Measurements from ENCODE around the gene INHA.

INHA gene

GRCh38 chr2:219559156-219559915, 12.8 kb upstream of the INHA start:
- no peak for DNase-seq (ENCODE audit: low read depth)

GRCh38 chr2:219560037-219560892, 11.8 kb upstream of the INHA start:
- DNase-seq (ENCODE audit: low read depth), result no peak

- DNase-seq (ENCODE audit: low read depth), result no peak
These were observed 11.3 kb upstream of the INHA start for GRCh38 chr2:219560893-219561178.

GRCh38 chr2:219561179-219562048, 10.7 kb upstream of the INHA start:
- DNase-seq (ENCODE audit: low read depth), result no peak

GRCh38 chr2:219562049-219563020, 9.8 kb upstream of the INHA start:
- no peak for DNase-seq (ENCODE audit: low read depth)

GRCh38 chr2:219563271-219563928, 8.7 kb upstream of the INHA start:
- DNase-seq (ENCODE audit: low read depth), result no peak

GRCh38 chr2:219565130-219566080, 6.7 kb upstream of the INHA start:
- no peak for DNase-seq (ENCODE audit: low read depth)

GRCh38 chr2:219566640-219567039, 5.5 kb upstream of the INHA start:
- no peak for DNase-seq (ENCODE audit: low read depth)

- DNase-seq (ENCODE audit: low read depth), result no peak
These were observed 5.0 kb upstream of the INHA start for GRCh38 chr2:219567131-219567530.

GRCh38 chr2:219567791-219568361, 4.2 kb upstream of the INHA start:
- no peak for DNase-seq (ENCODE audit: low read depth)

GRCh38 chr2:219569041-219569440, 3.1 kb upstream of the INHA start:
- DNase-seq (ENCODE audit: low read depth), result no peak

GRCh38 chr2:219569635-219570034, 2.5 kb upstream of the INHA start:
- DNase-seq (ENCODE audit: low read depth), result no peak

GRCh38 chr2:219570194-219570923, 1.8 kb upstream of the INHA start:
- DNase-seq (ENCODE audit: low read depth), result no peak

- DNase-seq (ENCODE audit: low read depth), result no peak
These were observed 1.2 kb upstream of the INHA start for GRCh38 chr2:219570924-219571310.

- peak; percentile 29 for DNase-seq (ENCODE audit: low read depth)
These were observed 536 bp upstream of the INHA start, which contains the start of gene OBSL1 for GRCh38 chr2:219571311-219572236. TSS of gene OBSL1 (minus strand) at chr2:219571539. CDS start at chr2:219571232, 307 bp downstream.

- no peak for DNase-seq (ENCODE audit: low read depth)
These were observed 1.1 kb downstream of the INHA start for GRCh38 chr2:219573166-219573565.

Measured in HS-5 (cell line).